SK-N-SH (cell line): Measurements from ENCODE around the gene NCS1. TPM values are rescaled to one million over a fixed set of nuclear protein-coding genes. Genes with fewer than 3 reads are reported as not detected.

Source experiments
- CTCF ChIA-PET: fragments of 300-600, 350-600 bp; formaldehyde crosslinking; extraction: SDS; loops from one replicate; lab custom pipeline; 2021; lab: Yijun Ruan, JAX
- POLR2A ChIA-PET: fragments of 350-600 bp; sonication (Branson Sonifier 250); formaldehyde crosslinking; extraction: SDS; loops from one replicate; lab custom pipeline; 2020; ENCODE audit warnings: antibody characterized with exemption, inconsistent platforms; lab: Yijun Ruan, JAX
- DNase-seq: peaks from one replicate; pipeline ENCODE4 v3.0.0; 2012
- H2AFZ ChIP-seq: fragments of 200-600 bp; sonication (generic); 2 replicates; pipeline ENCODE4 v1.8.1; 2016; ENCODE audit warnings: antibody characterized with exemption, mild to moderate bottlenecking, low read depth
- H3F3A ChIP-seq: fragments of 200-600 bp; sonication (generic); replicated peaks from 2 replicates; pipeline ENCODE3; 2016; ENCODE audit warnings: antibody characterized with exemption, mild to moderate bottlenecking; ENCODE audit not compliant: insufficient read depth
- H3K27ac ChIP-seq, 2 experiments: fragments of 200-500 bp in 1 of 2; fragments of 200-600 bp in 1 of 2; sonication (Bioruptor generic) in 1 of 2; sonication (generic), shearing (Covaris generic) in 1 of 2; 2 replicates each; pipeline versions ENCODE4 v1.5.1 to v1.6.1; 2014 to 2016; ENCODE audit warnings: low read depth in 2 of 2, inconsistent platforms in 1 of 2, low read length in 1 of 2, mild to moderate bottlenecking in 1 of 2, mixed read lengths in 1 of 2
- H3K27me3 ChIP-seq: fragments of 200-600 bp; sonication (generic), shearing (Covaris generic); 2 replicates; pipeline ENCODE4 v1.6.1; 2016; ENCODE audit warnings: mixed run types; ENCODE audit not compliant: insufficient read depth
- H3K36me3 ChIP-seq, 2 experiments: fragments of 200-500 bp in 1 of 2; fragments of 200-600 bp in 1 of 2; sonication (Bioruptor generic) in 1 of 2; sonication (generic) in 1 of 2; replicated peaks in 1 of 2; 2 replicates each; pipeline versions ENCODE3 to v1.5.1; 2014 to 2016; ENCODE audit warnings: low read length in 1 of 2, mild to moderate bottlenecking in 1 of 2; ENCODE audit not compliant: insufficient read depth in 2 of 2, control insufficient read depth in 1 of 2
- H3K4me1 ChIP-seq, 2 experiments: fragments of 200-500 bp in 1 of 2; fragments of 200-600 bp in 1 of 2; sonication (Bioruptor generic) in 1 of 2; sonication (generic), shearing (Covaris generic) in 1 of 2; 2 replicates each; pipeline versions ENCODE4 v1.5.1 to v1.6.1; 2014 to 2016; ENCODE audit warnings: low read depth in 1 of 2, low read length in 1 of 2, mixed run types in 1 of 2; ENCODE audit not compliant: insufficient read depth in 2 of 2, control insufficient read depth in 1 of 2
- H3K4me2 ChIP-seq: fragments of 200-600 bp; sonication (generic), shearing (Covaris generic); 2 replicates; pipeline ENCODE4 v1.6.1; 2017; ENCODE audit warnings: mixed run types
- H3K4me3 ChIP-seq, 2 experiments: fragments of 200-500 bp in 1 of 2; fragments of 200-600 bp in 1 of 2; sonication (Bioruptor generic) in 1 of 2; sonication (generic), shearing (Covaris generic) in 1 of 2; 2 replicates each; pipeline versions ENCODE4 v1.5.1 to v1.8.1; 2014 to 2016; ENCODE audit warnings: low read depth in 2 of 2, inconsistent platforms in 1 of 2, low read length in 1 of 2, mild to moderate bottlenecking in 1 of 2, mixed read lengths in 1 of 2, moderate library complexity in 1 of 2
- H3K79me2 ChIP-seq: fragments of 200-600 bp; sonication (generic); 2 replicates; pipeline ENCODE4 v1.8.1; 2017; ENCODE audit warnings: mild to moderate bottlenecking; ENCODE audit not compliant: insufficient read depth
- H3K9ac ChIP-seq: fragments of 200-600 bp; sonication (generic); 2 replicates; pipeline ENCODE4 v1.6.1; 2017; ENCODE audit warnings: mixed run types
- H3K9me2 ChIP-seq: fragments of 200-600 bp; sonication (generic); 2 replicates; pipeline ENCODE4 v1.6.1; 2017; ENCODE audit warnings: mixed run types
- H3K9me3 ChIP-seq: fragments of 200-600 bp; sonication (generic); 2 replicates; pipeline ENCODE4 v1.6.1; 2017; ENCODE audit warnings: mixed run types, mild to moderate bottlenecking, moderate library complexity
- H4K20me1 ChIP-seq: fragments of 200-600 bp; sonication (generic); 2 replicates; pipeline ENCODE4 v1.6.1; 2017; ENCODE audit warnings: mild to moderate bottlenecking, mixed run types; ENCODE audit not compliant: insufficient read depth
- ELF1 ChIP-seq: IDR thresholded peaks from 2 replicates; pipeline ENCODE4 v1.4.0; 2012
- FOXJ3 ChIP-seq: sonication (generic); formaldehyde crosslinking; IDR thresholded peaks from 2 replicates; pipeline ENCODE4 v1.5.1; 2020; ENCODE audit warnings: mild to moderate bottlenecking, missing genetic modification reagents
- FOXM1 ChIP-seq: IDR thresholded peaks from 2 replicates; pipeline ENCODE4 v1.4.0; 2012; ENCODE audit warnings: low read depth, mild to moderate bottlenecking
- GABPA ChIP-seq: IDR thresholded peaks from 2 replicates; pipeline ENCODE4 v1.4.0; 2012; ENCODE audit warnings: low read depth, mild to moderate bottlenecking
- IRF3 ChIP-seq: fragments of 150-350 bp; IDR thresholded peaks from 2 replicates; pipeline ENCODE4 v1.6.1; 2016; ENCODE audit warnings: mild to moderate bottlenecking, low read depth, low read length
- MAX ChIP-seq: IDR thresholded peaks from 2 replicates; pipeline ENCODE4 v1.4.0; 2012; ENCODE audit warnings: low read depth
- MEF2A ChIP-seq: IDR thresholded peaks from 2 replicates; pipeline ENCODE4 v1.4.0; 2012; ENCODE audit warnings: low read depth, borderline replicate concordance
- MXI1 ChIP-seq: IDR thresholded peaks from 2 replicates; pipeline ENCODE4 v1.6.1; 2012; ENCODE audit warnings: mild to moderate bottlenecking, low read depth, low read length, improper control_type of control experiment
- POLR2AphosphoS5 ChIP-seq: IDR thresholded peaks from 2 replicates; pipeline ENCODE4 v1.6.1; 2012; ENCODE audit warnings: low read depth, low read length
- RCOR1 ChIP-seq: fragments of 150-350 bp; IDR thresholded peaks from 2 replicates; pipeline ENCODE4 v1.6.1; 2017; ENCODE audit warnings: antibody characterized with exemption, low read length
- TEAD4 ChIP-seq: IDR thresholded peaks from 2 replicates; pipeline ENCODE4 v1.4.0; 2012; ENCODE audit warnings: mild to moderate bottlenecking, borderline replicate concordance; ENCODE audit not compliant: insufficient read depth
- USF2 ChIP-seq: fragments of 150-350 bp; IDR thresholded peaks from 2 replicates; pipeline ENCODE4 v1.6.1; 2017; ENCODE audit warnings: antibody characterized with exemption, low read length, low read depth, borderline replicate concordance
- WGBS: methylation state at CpG from one replicate; pipeline ENCODE4 v1.1.6; 2017; ENCODE audit warnings: low lambda C conversion rate; 5-methylcytosine and 5-hydroxymethylcytosine counted together
- polyA plus RNA-seq, 3 experiments: library from polyadenylated mRNA; depleted of rRNA; stranded (reverse); fragments of >200 nt; gene quantifications; 2 replicates each; pipeline ENCODE4 v1.2.3, GENCODE V29; 2012

NCS1 gene
- polyA plus RNA-seq, 1 of the 3 experiments (the other 2 are of a cell fraction): 40.6 TPM

GRCh38 chr9:130237076-130237475, 64.9 kb downstream of the NCS1 start (continued):
- TF ChIP-seq IRF3 (no peak), FOXJ3 (CRISPR knock-in tag) (no peak), USF2 (no peak)

- WGBS: 92% methylated on average over 16 of the region's 17 CpGs
- H3K27me3 ChIP-seq: no peaks in the 10 kb centered on the region
- POLR2A ChIA-PET: interaction anchor here (0.6 kb wide), 1 partner anchor 115 kb away, joined by 4 read pairs; no protein-coding TSS in a partner anchor
- no peaks in the 10 kb centered on the region for H3K9me3 ChIP-seq
- CTCF ChIA-PET: interaction anchor here (0.6 to 1.6 kb wide), 4 partner anchors 70 to 131 kb away, joined by 3 to 5 read pairs (median 3); no protein-coding TSS in a partner anchor
- TF ChIP-seq POLR2AphosphoS5: no peak
- TF ChIP-seq GABPA: no peak
- TF ChIP-seq USF2: no peak
- no peak for TF ChIP-seq FOXM1
- H3K4me1 ChIP-seq: peaks cover 0 to 20% of the 10 kb centered on the region in 2 experiments; a peak in 1 of 4 replicates
- H3K9me2 ChIP-seq: no peaks in the 10 kb centered on the region
- H3K27ac ChIP-seq: no peak overlapping the region
- H3K36me3 ChIP-seq: peaks cover 3 to 19% of the 10 kb centered on the region in 2 experiments
- H3K9ac ChIP-seq: no peak overlapping the region
- no peak overlapping the region for H3K4me2 ChIP-seq
- no peaks in the 10 kb centered on the region for H4K20me1 ChIP-seq
- H3K4me3 ChIP-seq: no peak overlapping the region
- no peak for DNase-seq
- H3K79me2 ChIP-seq: no peaks in the 10 kb centered on the region
- H3F3A ChIP-seq: no peaks in the 10 kb centered on the region
- no peak overlapping the region for H2AFZ ChIP-seq
Observed at GRCh38 chr9:130237763-130238524, 65.7 kb downstream of the NCS1 start.

GRCh38 chr9:130239363-130239695, 67.1 kb downstream of the NCS1 start:
- H3K9ac ChIP-seq: no peak overlapping the region
- H4K20me1 ChIP-seq: no peaks in the 10 kb centered on the region
- H3F3A ChIP-seq: no peaks in the 10 kb centered on the region
- CTCF ChIA-PET: interaction anchor here (0.9 to 8.9 kb wide), 9 partner anchors 12 to 140 kb away, joined by 3 to 73 read pairs (median 3); no protein-coding TSS in a partner anchor
- H3K36me3 ChIP-seq: peaks cover 0 to 6% of the 10 kb centered on the region in 2 experiments
- no peaks in the 10 kb centered on the region for H3K27me3 ChIP-seq
- no peak overlapping the region for H3K4me3 ChIP-seq
- 97% methylated on average over 3 of the region's 3 CpGs for WGBS
- H3K79me2 ChIP-seq: no peaks in the 10 kb centered on the region
- no peak overlapping the region for H3K27ac ChIP-seq
- H2AFZ ChIP-seq: no peak overlapping the region
- TF ChIP-seq FOXM1 (no peak), IRF3 (no peak), MXI1 (no peak), TEAD4 (no peak), MEF2A (no peak), RCOR1 (no peak), MAX (no peak), POLR2AphosphoS5 (no peak), ELF1 (no peak)
- TF ChIP-seq, all 33 proteins: peak for 0
- H3K4me1 ChIP-seq: peaks cover 0 to 26% of the 10 kb centered on the region in 2 experiments; a peak in 1 of 4 replicates
- no peak for DNase-seq
- no peaks in the 10 kb centered on the region for H3K9me2 ChIP-seq
- no peaks in the 10 kb centered on the region for H3K9me3 ChIP-seq
- POLR2A ChIA-PET: no interaction called here
- no peak overlapping the region for H3K4me2 ChIP-seq
